Gastroesophageal sphincter (tissue), 3 donors: ENCODE data around the gene LRRC63.

Experiments used
- CTCF ChIP-seq, 4 experiments: fragments of 200-600 bp in 2 of 4; fragments of 450-650 bp in 2 of 4; sonication (generic) in 1 of 4; IDR thresholded peaks; one replicate each; pipeline ENCODE4 v1.5.1; 2017 to 2019; ENCODE audit warnings: antibody characterized with exemption in 4 of 4, mild to moderate bottlenecking in 2 of 4, moderate library complexity in 2 of 4
- EP300 ChIP-seq: sonication (generic); formaldehyde crosslinking; IDR thresholded peaks from one replicate; pipeline ENCODE4 v1.6.1; 2017; ENCODE audit warnings: antibody characterized with exemption, mild to moderate bottlenecking
- POLR2A ChIP-seq, 2 donors: fragments of 450-650 bp; IDR thresholded peaks; one replicate each; pipeline ENCODE4 v1.6.1; 2017; ENCODE audit warnings: antibody characterized with exemption in 2 of 2, mild to moderate bottlenecking in 2 of 2, moderate library complexity in 1 of 2
- POLR2AphosphoS5 ChIP-seq: sonication (generic); formaldehyde crosslinking; IDR thresholded peaks from one replicate; pipeline ENCODE4 v1.6.1; 2017; ENCODE audit warnings: antibody characterized with exemption

- no peak for TF ChIP-seq CTCF (IDR thresholded peaks at IDR 0.05)
- TF ChIP-seq POLR2AphosphoS5, result no peak
- no peak for TF ChIP-seq POLR2A (IDR thresholded peaks at IDR 0.05)
- TF ChIP-seq EP300, result no peak
These were observed 102.9 kb downstream of the LRRC63 start for GRCh38 chr13:46314587-46314986.
